ENCODE data around the gene RBMS3. TPM values are rescaled to one million over a fixed set of nuclear protein-coding genes. Genes with fewer than 3 reads are reported as not detected.

Gene RBMS3
- total RNA-seq, 4 donors from 2014 or later: 3.8 to 18.7 (median 14.6) TPM

GRCh38 chr3:29628795-29629194 is 347.9 kb downstream of the RBMS3 start:
- WGBS, 2 donors (ENCODE audit: low coverage in 1 of 2): 50 to 75% methylated on average over 1 to 2 of the region's 2 CpGs
- DNase-seq: no peak
- Histone ChIP-seq H3K27me3 (no peaks in the 10 kb centered on the region), H3K27ac (no peak overlapping the region), H3K36me3 (no peaks in the 10 kb centered on the region), H3K4me3 (no peak overlapping the region), H3K4me1 (no peaks in the 10 kb centered on the region), H3K9me3 (no peaks in the 10 kb centered on the region)
- no peak for TF ChIP-seq CTCF (IDR thresholded peaks at IDR 0.05)
- TF ChIP-seq POLR2AphosphoS5 (IDR thresholded peaks at IDR 0.05): no peak
- no peak for TF ChIP-seq POLR2A (IDR thresholded peaks at IDR 0.05)
- no peak for TF ChIP-seq EP300 (IDR thresholded peaks at IDR 0.05; ENCODE audit: low read depth)
- intact Hi-C loops (cut with DNase I; ENCODE audit: low total_unique reads) (no loop called here), in situ Hi-C loops (cut with MboI; ENCODE audit: low pct_ligation_motif_present in 1 of 4, low pct_unique_long_range_greater_than_20kb in 1 of 4, low sequenced_read_pairs in 3 of 4) (no loop called here)

GRCh38 chr3:29635888-29636287 is 355.0 kb downstream of the RBMS3 start:
- in situ Hi-C loops (cut with MboI; ENCODE audit: low pct_ligation_motif_present in 1 of 4, low pct_unique_long_range_greater_than_20kb in 1 of 4, low sequenced_read_pairs in 3 of 4) (no loop called here), intact Hi-C loops (cut with DNase I; ENCODE audit: low total_unique reads) (no loop called here)
- TF ChIP-seq POLR2A (IDR thresholded peaks at IDR 0.05) (no peak), EP300 (IDR thresholded peaks at IDR 0.05; ENCODE audit: low read depth) (no peak), CTCF (IDR thresholded peaks at IDR 0.05) (no peak), POLR2AphosphoS5 (IDR thresholded peaks at IDR 0.05) (no peak)
- Histone ChIP-seq H3K27me3 (no peaks in the 10 kb centered on the region), H3K36me3 (no peaks in the 10 kb centered on the region), H3K9me3 (no peaks in the 10 kb centered on the region), H3K27ac (no peak overlapping the region), H3K4me1 (peaks cover 0 to 8% (median 1%) of the 10 kb centered on the region in 4 donors), H3K4me3 (no peak overlapping the region)
- no peak for DNase-seq
- 20 to 23% methylated on average over 1 of the region's 1 CpG for WGBS, 2 donors (ENCODE audit: low coverage in 1 of 2)

GRCh38 chr3:29637068-29637467 is 356.2 kb downstream of the RBMS3 start:
- H3K9me3 ChIP-seq: no peaks in the 10 kb centered on the region
- peaks cover 0 to 11% (median 2%) of the 10 kb centered on the region in 4 donors for H3K4me1 ChIP-seq
- no peak overlapping the region for H3K27ac ChIP-seq
- in situ Hi-C loops (cut with MboI; ENCODE audit: low pct_ligation_motif_present in 1 of 4, low pct_unique_long_range_greater_than_20kb in 1 of 4, low sequenced_read_pairs in 3 of 4): no loop called here
- TF ChIP-seq POLR2AphosphoS5 (IDR thresholded peaks at IDR 0.05) (no peak), CTCF (IDR thresholded peaks at IDR 0.05) (no peak), EP300 (IDR thresholded peaks at IDR 0.05; ENCODE audit: low read depth) (no peak), POLR2A (IDR thresholded peaks at IDR 0.05) (no peak)
- H3K36me3 ChIP-seq: no peaks in the 10 kb centered on the region
- WGBS, 2 donors (ENCODE audit: low coverage in 1 of 2): 57 to 87% methylated on average over 2 to 3 of the region's 3 CpGs
- intact Hi-C loops (cut with DNase I; ENCODE audit: low total_unique reads): no loop called here
- no peaks in the 10 kb centered on the region for H3K27me3 ChIP-seq
- H3K4me3 ChIP-seq: no peak overlapping the region
- no peak for DNase-seq

- WGBS, 2 donors (ENCODE audit: low coverage in 1 of 2): 42 to 54% methylated on average over 2 of the region's 2 CpGs
- H3K4me3 ChIP-seq: no peak overlapping the region
- no peaks in the 10 kb centered on the region for H3K36me3 ChIP-seq
- in situ Hi-C loops (cut with MboI; ENCODE audit: low pct_ligation_motif_present in 1 of 4, low pct_unique_long_range_greater_than_20kb in 1 of 4, low sequenced_read_pairs in 3 of 4): no loop called here
- no peaks in the 10 kb centered on the region for H3K27me3 ChIP-seq
- no peaks in the 10 kb centered on the region for H3K9me3 ChIP-seq
- intact Hi-C loops (cut with DNase I; ENCODE audit: low total_unique reads): no loop called here
- DNase-seq: no peak
- TF ChIP-seq CTCF (IDR thresholded peaks at IDR 0.05) (no peak), EP300 (IDR thresholded peaks at IDR 0.05; ENCODE audit: low read depth) (no peak), POLR2A (IDR thresholded peaks at IDR 0.05) (no peak), POLR2AphosphoS5 (IDR thresholded peaks at IDR 0.05) (no peak)
- H3K4me1 ChIP-seq: peaks cover 0 to 23% (median 7%) of the 10 kb centered on the region in 4 donors
- peak overlapping the region in 1 of 4 donors; percentile 6 for H3K27ac ChIP-seq
Observed at GRCh38 chr3:29639578-29640290, 358.9 kb downstream of the RBMS3 start.
